Measurements from ENCODE around the gene DDX47. TPM values are rescaled to one million over a fixed set of nuclear protein-coding genes. Genes with fewer than 3 reads are reported as not detected.

DDX47 gene
- total RNA-seq, 4 donors from 2014 or later = 32.6 to 70.9 (median 36.5) TPM

DNA sequence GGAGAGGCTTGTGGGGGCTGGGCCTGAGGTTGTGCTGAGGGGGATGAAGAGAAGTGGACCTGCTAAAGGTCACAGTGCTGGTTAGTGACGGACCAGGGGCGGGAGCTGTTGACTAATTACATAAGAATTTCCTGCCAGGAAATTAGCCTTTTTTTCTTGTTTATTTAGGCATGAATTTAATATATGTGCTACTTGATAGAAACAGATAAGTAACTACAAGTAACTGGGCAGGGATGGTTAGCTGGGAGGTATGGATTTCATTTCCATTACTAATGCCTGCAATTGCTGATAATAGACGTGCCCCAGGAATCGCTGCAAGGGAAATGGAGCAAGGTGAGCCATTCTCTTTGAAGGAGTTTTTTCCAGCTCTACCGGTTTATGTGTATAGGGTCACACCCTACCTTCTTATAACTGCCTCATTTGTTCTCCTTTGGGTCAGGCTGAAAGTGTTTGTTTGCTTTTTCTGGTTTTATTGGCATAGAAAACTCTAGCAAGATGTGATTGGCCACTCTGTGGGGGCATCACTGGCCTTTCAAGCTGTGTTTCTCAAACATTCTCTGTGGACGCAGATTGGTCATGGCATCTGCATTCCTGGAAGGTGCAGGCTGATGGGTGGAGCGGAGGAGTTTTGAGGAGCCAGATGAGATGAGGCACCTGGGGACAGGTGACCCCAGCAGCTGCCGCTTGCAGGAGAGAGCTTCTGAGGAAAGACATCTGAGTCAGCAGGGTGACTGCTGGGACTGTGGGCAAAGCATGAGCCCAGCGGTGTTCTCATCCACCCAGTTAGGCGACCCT, 59.2 kb downstream of the DDX47 start:
- TF ChIP-seq, protein P1, sequence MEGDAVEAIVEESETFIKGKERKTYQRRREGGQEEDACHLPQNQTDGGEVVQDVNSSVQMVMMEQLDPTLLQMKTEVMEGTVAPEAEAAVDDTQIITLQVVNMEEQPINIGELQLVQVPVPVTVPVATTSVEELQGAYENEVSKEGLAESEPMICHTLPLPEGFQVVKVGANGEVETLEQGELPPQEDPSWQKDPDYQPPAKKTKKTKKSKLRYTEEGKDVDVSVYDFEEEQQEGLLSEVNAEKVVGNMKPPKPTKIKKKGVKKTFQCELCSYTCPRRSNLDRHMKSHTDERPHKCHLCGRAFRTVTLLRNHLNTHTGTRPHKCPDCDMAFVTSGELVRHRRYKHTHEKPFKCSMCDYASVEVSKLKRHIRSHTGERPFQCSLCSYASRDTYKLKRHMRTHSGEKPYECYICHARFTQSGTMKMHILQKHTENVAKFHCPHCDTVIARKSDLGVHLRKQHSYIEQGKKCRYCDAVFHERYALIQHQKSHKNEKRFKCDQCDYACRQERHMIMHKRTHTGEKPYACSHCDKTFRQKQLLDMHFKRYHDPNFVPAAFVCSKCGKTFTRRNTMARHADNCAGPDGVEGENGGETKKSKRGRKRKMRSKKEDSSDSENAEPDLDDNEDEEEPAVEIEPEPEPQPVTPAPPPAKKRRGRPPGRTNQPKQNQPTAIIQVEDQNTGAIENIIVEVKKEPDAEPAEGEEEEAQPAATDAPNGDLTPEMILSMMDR (IDR thresholded peaks at IDR 0.05; ENCODE audit: low read depth) = no peak

DNA sequence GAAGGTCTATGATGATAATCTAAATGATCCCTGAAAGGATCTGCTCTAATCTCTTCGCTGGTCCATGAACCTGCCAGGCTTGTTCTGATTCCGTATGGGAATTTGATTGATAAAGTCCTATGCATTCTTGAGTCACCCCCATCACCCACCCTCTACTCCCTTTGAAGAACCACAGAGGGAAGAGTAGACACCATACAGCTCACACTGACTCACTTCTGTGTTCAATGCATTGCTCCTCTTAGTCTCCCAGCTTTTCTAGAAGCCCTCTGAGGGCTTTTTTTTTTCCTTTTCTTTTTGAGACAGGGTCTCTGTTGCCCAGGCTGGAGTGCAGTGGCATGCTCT, 59.8 kb downstream of the DDX47 start:
- TF ChIP-seq, protein P1 (IDR thresholded peaks at IDR 0.05; ENCODE audit: low read depth) = no peak

DNA sequence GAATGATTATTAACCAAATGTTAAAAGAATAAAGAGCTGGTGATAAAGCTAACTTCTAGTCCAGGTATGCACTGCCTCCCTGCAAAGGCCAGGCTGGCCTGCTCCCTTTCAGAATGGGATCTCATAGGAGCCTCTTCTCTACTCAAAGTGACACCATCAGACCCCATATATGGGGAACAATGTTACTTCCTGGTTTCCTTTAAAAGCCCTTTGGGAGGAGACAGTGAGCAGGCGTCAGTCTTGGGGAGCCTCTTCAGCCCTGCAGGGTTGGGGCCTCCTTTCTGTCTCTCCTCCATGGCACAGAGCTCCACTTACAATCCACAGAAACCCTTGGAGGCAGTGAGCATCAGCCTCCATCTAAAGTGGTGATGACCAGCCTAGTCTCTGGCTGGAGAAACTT, 60.9 kb downstream of the DDX47 start:
- TF ChIP-seq, protein P1 (IDR thresholded peaks at IDR 0.05; ENCODE audit: low read depth) = no peak

DNA sequence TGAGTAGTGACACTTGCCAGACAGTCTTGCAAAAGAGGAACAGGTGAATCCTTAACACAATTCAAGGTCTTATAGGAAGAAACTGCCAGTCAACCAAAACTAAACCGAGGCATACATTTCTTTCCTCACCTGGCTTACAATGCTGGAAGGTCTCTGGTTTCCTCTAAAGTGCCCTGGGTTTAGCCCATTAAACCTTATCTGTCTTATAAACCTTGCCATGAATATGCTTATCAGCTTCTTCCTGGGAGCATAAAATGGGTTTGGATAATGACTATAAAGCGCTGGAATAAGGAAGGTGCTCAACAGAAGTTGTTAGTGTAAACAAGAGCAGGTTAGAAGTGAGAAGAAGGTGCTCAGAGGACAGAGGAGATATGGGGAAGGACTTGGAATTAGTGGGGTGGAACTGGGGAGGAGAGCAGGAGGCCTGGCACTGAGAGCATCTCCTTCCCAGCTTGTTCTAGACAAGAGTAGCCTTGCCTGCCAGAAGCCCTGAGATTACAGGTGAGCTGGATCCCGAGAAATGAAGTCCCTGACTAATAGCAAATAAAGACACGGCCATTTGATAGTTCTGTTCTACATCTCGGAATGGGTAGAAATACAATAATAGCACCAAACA, 64.1 kb downstream of the DDX47 start:
- TF ChIP-seq, protein P1 (IDR thresholded peaks at IDR 0.05; ENCODE audit: low read depth) = no peak

GRCh38 chr12:12877781-12878455, 64.8 kb downstream of the DDX47 start:
- TF ChIP-seq, protein P1 (IDR thresholded peaks at IDR 0.05; ENCODE audit: low read depth) = no peak

Small RNAs within 50 kb of the gene (small RNA-seq; reads per million reads assigned to genes)
- not detected for gene AC007215.1
- gene MIR613 = not detected

Other genes with a start within 250 kb of the DDX47 start
- gene CREBL2, start 201.5 kb upstream of the DDX47 start, total RNA-seq = 100 to 1,000 TPM in 2 of 4 donors, 10 to 100 TPM in 2; 73.8 to 113 (median 99.4) TPM
- gene GPR19, start 117.2 kb upstream of the DDX47 start, total RNA-seq = not detected
- 10 to 100 TPM; 45.3 to 76.0 (median 64.9) TPM for gene CDKN1B, start 96.0 kb upstream of the DDX47 start, total RNA-seq
- 100 to 1,000 TPM in 3 of 4 donors, 10 to 100 TPM in 1; 57.3 to 281 (median 206) TPM for gene APOLD1, start 27.7 kb upstream of the DDX47 start, total RNA-seq
- gene GPRC5A, start 78.2 kb downstream of the DDX47 start, total RNA-seq = 10 to 100 TPM in 1 of 4 donors, 1 to 10 TPM in 3; 2.7 to 15.7 (median 5.2) TPM
- 1 to 10 TPM in 1 of 4 donors, not detected in 3; 1.8 TPM for gene GPRC5D, start 138.8 kb downstream of the DDX47 start, total RNA-seq
- gene HEBP1, start 186.9 kb downstream of the DDX47 start, total RNA-seq = 10 to 100 TPM; 65.4 to 80.1 (median 71.7) TPM
- 1 to 10 TPM; 5.2 to 6.4 (median 5.7) TPM for gene FAM234B, start 231.0 kb downstream of the DDX47 start, total RNA-seq